ENCODE results near the gene LHX6.

DNA sequence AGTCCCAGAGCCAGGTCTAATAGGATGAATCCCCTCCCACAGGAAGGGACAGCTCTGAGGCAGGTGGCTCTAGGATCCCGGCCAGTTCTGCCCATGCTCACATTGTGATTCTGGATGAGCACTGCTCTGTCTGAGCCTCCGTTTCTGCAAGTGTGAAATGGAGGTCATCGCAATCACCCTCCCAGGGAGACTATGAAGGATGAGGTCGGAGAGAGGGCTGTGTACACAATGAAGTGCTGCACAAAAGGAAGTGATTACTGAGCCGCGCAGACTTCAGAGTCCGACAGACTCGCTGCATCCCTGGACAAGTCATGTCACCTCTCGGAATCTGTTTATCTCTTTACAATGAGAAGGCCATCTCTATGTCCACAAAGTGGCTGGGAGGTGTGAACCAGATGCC lies 21.7 kb downstream of the LHX6 start:
- no peak for TF ChIP-seq MAX (IDR thresholded peaks at IDR 0.05)
- no peak for TF ChIP-seq YY1 (IDR thresholded peaks at IDR 0.05; ENCODE audit: low read depth)
- no peak for TF ChIP-seq RAD21 (IDR thresholded peaks at IDR 0.05; ENCODE audit: low read depth)
- no peak for TF ChIP-seq REST (IDR thresholded peaks at IDR 0.05; ENCODE audit: low read depth)
- no peak for TF ChIP-seq TCF12 (IDR thresholded peaks at IDR 0.05; ENCODE audit: low read depth)
- no peak for TF ChIP-seq NFIC (IDR thresholded peaks at IDR 0.05)
- TF ChIP-seq EGR1 (IDR thresholded peaks at IDR 0.05), result no peak
- TF ChIP-seq TEAD4 (IDR thresholded peaks at IDR 0.05), result no peak
- TF ChIP-seq TAF1 (IDR thresholded peaks at IDR 0.05; ENCODE audit: low read depth), result no peak

Measured in Ishikawa (cell line).